HCT116 (cell line): ENCODE results near the gene SYNC. TPM values are rescaled to one million over a fixed set of nuclear protein-coding genes. Genes with fewer than 3 reads are reported as not detected.

ENCODE experiments used
- ATAC-seq: fragments of 200-7000 bp; cut with Tn5 transposase; 2 replicates; pipeline ENCODE4 v1.9.1; 2020; ENCODE audit warnings: mild to moderate bottlenecking, moderate library complexity
- BruUV-seq: library from RNA; stranded (reverse); fragments of 400-500 nt; replicated peaks from 2 replicates; lab custom pipeline; 2021; lab: Mats Ljungman, UMichigan
- CTCF ChIA-PET: fragments of 300-600 bp; sonication (Branson Sonifier 250); formaldehyde crosslinking; loops from one replicate; lab custom pipeline; 2021; ENCODE audit warnings: antibody characterized with exemption; lab: Charles Lee
- POLR2A ChIA-PET: fragments of 300-600, 350-600 bp; sonication (Branson Sonifier 250); formaldehyde crosslinking; loops from one replicate; lab custom pipeline; 2021; ENCODE audit warnings: antibody characterized with exemption; lab: Charles Lee
- RAD21 ChIA-PET, 2 experiments: fragments of 300-600 bp; sonication (Branson Sonifier 250); formaldehyde crosslinking; loops; one replicate each; lab custom pipeline; 2023; ENCODE audit warnings: low total read pairs in 2 of 2; ENCODE audit not compliant: uncharacterized antibody in 2 of 2, unreplicated experiment in 2 of 2, low non-redundant PET in 1 of 2; lab: Charles Lee
- DNase-seq: peaks from one replicate; pipeline ENCODE4 v3.0.0-alpha.2; 2010; ENCODE audit warnings: low read depth, low spot score
- H2AFZ ChIP-seq: fragments of 200-600 bp; shearing (Covaris generic), sonication (generic); 2 replicates; pipeline ENCODE4 v1.6.1; 2017; ENCODE audit warnings: low read depth, mixed run types, mixed read lengths, antibody characterized with exemption, low read length; ENCODE audit not compliant: poor library complexity, severe bottlenecking
- H3K27ac ChIP-seq: 2 replicates; pipeline ENCODE4 v1.5.1; 2012; ENCODE audit warnings: low read depth, low read length
- H3K27me3 ChIP-seq: fragments of 200-600 bp; sonication (generic); 2 replicates; pipeline ENCODE4 v1.6.1; 2016; ENCODE audit warnings: mixed run types, low read length, mixed read lengths; ENCODE audit not compliant: insufficient read depth
- H3K36me3 ChIP-seq, 2 experiments: fragments of 200-500 bp in 1 of 2; fragments of 200-600 bp in 1 of 2; sonication (Bioruptor generic) in 1 of 2; sonication (generic) in 1 of 2; 2 replicates each; pipeline versions ENCODE4 v1.5.1 to v1.6.1; 2014 to 2016; ENCODE audit warnings: low read length in 2 of 2, inconsistent platforms in 1 of 2, mixed read lengths in 1 of 2, mixed run types in 1 of 2; ENCODE audit not compliant: insufficient read depth in 2 of 2, control insufficient read depth in 1 of 2
- H3K4me1 ChIP-seq, 2 experiments: fragments of 200-600 bp in 1 of 2; sonication (generic) in 1 of 2; 2 replicates each; pipeline versions ENCODE4 v1.5.1 to v1.6.1; 2012 to 2017; ENCODE audit warnings: low read length in 2 of 2, inconsistent platforms in 1 of 2, mild to moderate bottlenecking in 1 of 2, mixed read lengths in 1 of 2, mixed run types in 1 of 2, moderate library complexity in 1 of 2; ENCODE audit not compliant: insufficient read depth in 2 of 2, control insufficient read depth in 1 of 2
- H3K4me2 ChIP-seq: fragments of 200-600 bp; sonication (generic); 2 replicates; pipeline ENCODE4 v1.6.1; 2017; ENCODE audit warnings: mixed run types, low read length, mixed read lengths
- H3K4me3 ChIP-seq, 2 experiments: fragments of 200-600 bp in 1 of 2; sonication (generic) in 1 of 2; replicated peaks in 1 of 2; 2 replicates each; pipeline ENCODE4 v1.5.1; 2011 to 2016; ENCODE audit warnings: low read length in 2 of 2, control low read depth in 1 of 2, low read depth in 1 of 2, mild to moderate bottlenecking in 1 of 2, mixed read lengths in 1 of 2, mixed run types in 1 of 2
- H3K79me2 ChIP-seq: fragments of 200-600 bp; sonication (generic); 2 replicates; pipeline ENCODE4 v1.6.1; 2017; ENCODE audit warnings: mild to moderate bottlenecking, mixed run types, low read length, moderate library complexity, mixed read lengths; ENCODE audit not compliant: insufficient read depth
- H3K9ac ChIP-seq: fragments of 200-600 bp; sonication (generic); 2 replicates; pipeline ENCODE4 v1.6.1; 2016; ENCODE audit warnings: low read length, mixed read lengths
- H3K9me2 ChIP-seq: fragments of 200-600 bp; sonication (generic), shearing (Covaris generic); 2 replicates; pipeline ENCODE4 v1.6.1; 2017; ENCODE audit warnings: mixed run types, mild to moderate bottlenecking, moderate library complexity; ENCODE audit not compliant: insufficient read depth
- H3K9me3 ChIP-seq, 2 experiments: fragments of 200-500 bp in 1 of 2; fragments of 200-600 bp in 1 of 2; sonication (Bioruptor generic) in 1 of 2; sonication (generic) in 1 of 2; 2 replicates each; pipeline ENCODE4 v1.6.1; 2014 to 2017; ENCODE audit warnings: low read length in 2 of 2, mixed read lengths in 2 of 2, inconsistent platforms in 1 of 2, low read depth in 1 of 2, mild to moderate bottlenecking in 1 of 2, mixed run types in 1 of 2, moderate library complexity in 1 of 2; ENCODE audit not compliant: control insufficient read depth in 1 of 2, insufficient read depth in 1 of 2
- H4K20me1 ChIP-seq: fragments of 200-600 bp; sonication (generic), shearing (Covaris generic); 2 replicates; pipeline ENCODE4 v1.6.1; 2017; ENCODE audit warnings: mixed run types, mild to moderate bottlenecking, moderate library complexity; ENCODE audit not compliant: insufficient read depth
- ELF1 ChIP-seq: IDR thresholded peaks from 2 replicates; pipeline ENCODE4 v1.6.1; 2012; ENCODE audit warnings: low read depth, borderline replicate concordance
- FOSL1 ChIP-seq: IDR thresholded peaks from 2 replicates; pipeline ENCODE4 v1.6.1; 2012; ENCODE audit warnings: low read depth
- SRF ChIP-seq: IDR thresholded peaks from 2 replicates; pipeline ENCODE4 v1.6.1; 2012; ENCODE audit warnings: low read depth
- ZFX ChIP-seq: fragments of 450-650 bp; IDR thresholded peaks from 2 replicates; pipeline ENCODE4 v1.6.1; 2017
- ZNF274 ChIP-seq: fragments of 200-500 bp; sonication (Bioruptor generic); IDR thresholded peaks from 2 replicates; pipeline ENCODE4 v1.6.1; 2014; ENCODE audit warnings: mild to moderate bottlenecking, low read depth, low read length, inconsistent platforms
- intact Hi-C: fragments of 100-400 bp; cut with micrococcal nuclease; formaldehyde crosslinking; loops from 2 replicates; pipeline ENCODE4 v1.10.0; 2022
- total RNA-seq: library from RNA; stranded (reverse); gene quantifications from one replicate; pipeline ENCODE4 v1.2.1, GENCODE V29; 2021; ENCODE audit not compliant: unreplicated experiment

Gene SYNC
- total RNA-seq, 1 experiment from 2014 or later: 1.3 TPM

GRCh38 chr1:32666901-32667566 lies 35.5 kb downstream of the SYNC start:
- DNase-seq (no peak), ATAC-seq (no peak; the same call in 1 of the 2 replicates)
- Histone ChIP-seq H3K36me3 (peaks cover 47 to 70% of the 10 kb centered on the region in 2 experiments), H3K9me3 (no peaks in the 10 kb centered on the region), H3K9me2 (no peaks in the 10 kb centered on the region), H3K4me3 (no peak overlapping the region), H3K27ac (no peak overlapping the region), H3K4me1 (no peaks in the 10 kb centered on the region), H3K27me3 (no peaks in the 10 kb centered on the region)
- ChIA-PET CTCF (no interaction called here), POLR2A (no interaction called here)
- BruUV-seq: no TSS peak
- intact Hi-C loops: no loop called here
- no peak for TF ChIP-seq ZNF274
- TF ChIP-seq, all 23 proteins: peak for 0
- no peak overlapping the region for H3K4me2 ChIP-seq
- no peak overlapping the region for H3K9ac ChIP-seq
- peaks cover 90% of the 10 kb centered on the region for H3K79me2 ChIP-seq
- H4K20me1 ChIP-seq: 0 out of 2 replicates have a peak, but pooled peaks cover 3% of the 10 kb centered on the region
- RAD21 ChIA-PET: no interaction called here
- H2AFZ ChIP-seq: no peak overlapping the region

GRCh38 chr1:32665915-32666314 lies 36.7 kb downstream of the SYNC start:
- no peak for DNase-seq
- no peak for ATAC-seq
- no TSS peak for BruUV-seq
- Histone ChIP-seq H4K20me1 (0 out of 2 replicates have a peak, but pooled peaks cover 3% of the 10 kb centered on the region), H3K9me3 (no peaks in the 10 kb centered on the region), H3K4me3 (no peak overlapping the region), H3K9me2 (no peaks in the 10 kb centered on the region), H3K4me2 (no peak overlapping the region), H2AFZ (no peak overlapping the region), H3K27ac (no peak overlapping the region), H3K27me3 (no peaks in the 10 kb centered on the region), H3K4me1 (no peaks in the 10 kb centered on the region), H3K9ac (no peak overlapping the region), H3K36me3 (peaks cover 53 to 71% of the 10 kb centered on the region in 2 experiments), H3K79me2 (peaks cover 93% of the 10 kb centered on the region)
- intact Hi-C loops: no loop called here
- RAD21 ChIA-PET: no interaction called here
- POLR2A ChIA-PET: no interaction called here
- CTCF ChIA-PET: no interaction called here
- TF ChIP-seq FOSL1: no peak
- no peak for TF ChIP-seq SRF
- no peak for TF ChIP-seq ZFX
- TF ChIP-seq ELF1: no peak
